IMR-90 (cell line): Measurements from ENCODE around the gene LBP. TPM values are rescaled to one million over a fixed set of nuclear protein-coding genes. Genes with fewer than 3 reads are reported as not detected.

Experiments
- ATAC-seq: fragments of 200-7000 bp; cut with Tn5 transposase; 2 replicates; pipeline ENCODE4 v1.9.1; 2020; ENCODE audit warnings: low read depth, mild to moderate bottlenecking, moderate library complexity
- BruUV-seq: library from RNA; stranded (reverse); fragments of 400-500 nt; replicated peaks from 2 replicates; lab custom pipeline; 2021; lab: Mats Ljungman, UMichigan
- CTCF ChIA-PET: fragments of 300-600 bp; formaldehyde crosslinking; extraction: SDS; loops from one replicate; lab custom pipeline; 2021; ENCODE audit warnings: antibody characterized with exemption; lab: Yijun Ruan, JAX
- POLR2A ChIA-PET: fragments of 300-600 bp; sonication (Branson Sonifier 250); formaldehyde crosslinking; loops from one replicate; lab custom pipeline; 2022; ENCODE audit warnings: antibody characterized with exemption; ENCODE audit not compliant: unreplicated experiment; lab: Charles Lee
- DNase-seq: peaks from one replicate; pipeline ENCODE4 v3.0.0; 2013
- H2AFZ ChIP-seq: replicated peaks from 2 replicates; pipeline ENCODE3; 2013; ENCODE audit warnings: low read length, mild to moderate bottlenecking; ENCODE audit not compliant: poor library complexity
- H2AK5ac ChIP-seq: 2 replicates; pipeline ENCODE4 v1.6.1; 2013; ENCODE audit warnings: low read depth, low read length, inconsistent platforms
- H2AK9ac ChIP-seq: replicated peaks from 2 replicates; pipeline ENCODE3; 2013; ENCODE audit warnings: mild to moderate bottlenecking, low read depth, low read length, moderate library complexity; ENCODE audit not compliant: poor library complexity
- H2BK120ac ChIP-seq: 2 replicates; pipeline ENCODE4 v1.6.1; 2013; ENCODE audit warnings: low read depth, low read length, inconsistent platforms
- H2BK15ac ChIP-seq: 3 replicates; pipeline ENCODE4 v1.6.1; 2013; ENCODE audit warnings: low read depth, low read length, inconsistent platforms
- H2BK20ac ChIP-seq: 2 replicates; pipeline ENCODE4 v1.6.1; 2013; ENCODE audit warnings: low read depth, mild to moderate bottlenecking, inconsistent platforms, low read length, moderate library complexity
- H2BK5ac ChIP-seq: 2 replicates; pipeline ENCODE4 v1.6.1; 2013; ENCODE audit warnings: mild to moderate bottlenecking, low read depth, low read length, inconsistent platforms; ENCODE audit not compliant: poor library complexity, severe bottlenecking
- H3K14ac ChIP-seq: replicated peaks from 2 replicates; pipeline ENCODE4 v1.6.1; 2013; ENCODE audit warnings: low read depth, low read length, inconsistent platforms
- H3K18ac ChIP-seq: 2 replicates; pipeline ENCODE4 v1.6.1; 2013; ENCODE audit warnings: low read depth, low read length, control low read depth
- H3K23ac ChIP-seq: 2 replicates; pipeline ENCODE4 v1.6.1; 2013; ENCODE audit warnings: low read depth, low read length, inconsistent platforms
- H3K27ac ChIP-seq: 2 replicates; pipeline ENCODE4 v1.5.1; 2013; ENCODE audit warnings: mild to moderate bottlenecking, control low read depth, low read length; ENCODE audit not compliant: insufficient read depth
- H3K27me3 ChIP-seq: 2 replicates; pipeline ENCODE4 v1.6.1; 2013; ENCODE audit warnings: low read length; ENCODE audit not compliant: control insufficient read depth, insufficient read depth
- H3K36me3 ChIP-seq: 2 replicates; pipeline ENCODE4 v1.6.1; 2013; ENCODE audit warnings: low read length, mixed read lengths; ENCODE audit not compliant: control insufficient read depth, insufficient read depth
- H3K4ac ChIP-seq: 2 replicates; pipeline ENCODE4 v1.6.1; 2013; ENCODE audit warnings: low read depth, low read length, inconsistent platforms
- H3K4me1 ChIP-seq: 2 replicates; pipeline ENCODE4 v1.6.1; 2013; ENCODE audit warnings: low read length, mixed read lengths; ENCODE audit not compliant: control insufficient read depth, insufficient read depth
- H3K4me2 ChIP-seq: 2 replicates; pipeline ENCODE4 v1.6.1; 2013; ENCODE audit warnings: low read depth, mild to moderate bottlenecking, control low read depth, low read length, moderate library complexity
- H3K4me3 ChIP-seq: 2 replicates; pipeline ENCODE4 v1.5.1; 2013; ENCODE audit warnings: low read depth, mild to moderate bottlenecking, control low read depth, low read length, moderate library complexity; ENCODE audit not compliant: insufficient read depth
- H3K56ac ChIP-seq: 2 replicates; pipeline ENCODE4 v1.6.1; 2013; ENCODE audit warnings: low read length, inconsistent platforms; ENCODE audit not compliant: insufficient read depth; ENCODE audit errors: extremely low read depth
- H3K79me1 ChIP-seq, 2 experiments: 2 replicates each; pipeline ENCODE4 v1.6.1; 2013; ENCODE audit warnings: low read length in 2 of 2, inconsistent platforms in 1 of 2, low read depth in 1 of 2
- H3K9ac ChIP-seq: 2 replicates; pipeline ENCODE4 v1.6.1; 2013; ENCODE audit warnings: low read depth, low read length, control low read depth
- H3K9me1 ChIP-seq: 2 replicates; pipeline ENCODE4 v1.6.1; 2013; ENCODE audit warnings: low read length, inconsistent platforms; ENCODE audit not compliant: insufficient read depth
- H3K9me3 ChIP-seq: 2 replicates; pipeline ENCODE4 v1.6.1; 2013; ENCODE audit warnings: low read length; ENCODE audit not compliant: control insufficient read depth, insufficient read depth
- H4K20me1 ChIP-seq: 2 replicates; pipeline ENCODE4 v1.6.1; 2013; ENCODE audit warnings: low read length, inconsistent platforms; ENCODE audit not compliant: insufficient read depth
- H4K5ac ChIP-seq: 2 replicates; pipeline ENCODE4 v1.6.1; 2013; ENCODE audit warnings: mild to moderate bottlenecking, low read depth, low read length, control low read depth
- H4K8ac ChIP-seq, 2 experiments: 2 replicates each; pipeline ENCODE4 v1.6.1; 2013; ENCODE audit warnings: low read depth in 2 of 2, low read length in 2 of 2, control low read depth in 1 of 2, inconsistent platforms in 1 of 2
- H4K91ac ChIP-seq: 2 replicates; pipeline ENCODE4 v1.6.1; 2013; ENCODE audit warnings: low read depth, low read length, inconsistent platforms; ENCODE audit not compliant: insufficient read depth
- BHLHE40 ChIP-seq: fragments of 150-350 bp; IDR thresholded peaks from 2 replicates; pipeline ENCODE4 v1.6.1; 2016; ENCODE audit warnings: mild to moderate bottlenecking, low read depth, low read length
- MAZ ChIP-seq: IDR thresholded peaks from 2 replicates; pipeline ENCODE4 v1.6.1; 2012; ENCODE audit warnings: low read depth, mild to moderate bottlenecking, low read length, improper control_type of control experiment, moderate library complexity, borderline replicate concordance
- NFE2L2 ChIP-seq: fragments of 150-350 bp; IDR thresholded peaks from 2 replicates; pipeline ENCODE4 v1.6.1; 2016; ENCODE audit warnings: low read depth, mild to moderate bottlenecking, low read length
- SMC3 ChIP-seq: fragments of 150-350 bp; IDR thresholded peaks from 2 replicates; pipeline ENCODE4 v1.6.1; 2016; ENCODE audit warnings: low read depth, mild to moderate bottlenecking, antibody characterized with exemption, low read length, moderate library complexity
- USF2 ChIP-seq: fragments of 150-350 bp; IDR thresholded peaks from 2 replicates; pipeline ENCODE4 v1.6.1; 2017; ENCODE audit warnings: mild to moderate bottlenecking, antibody characterized with exemption, low read length, low read depth
- WGBS, 2 experiments: methylation state at CpG; one replicate each; pipeline versions ENCODE4 v1.1.5 to v1.1.7; 2013; ENCODE audit warnings: missing lambda C conversion rate in 2 of 2; ENCODE audit not compliant: insufficient read length in 1 of 2; ENCODE audit errors: extremely low coverage in 2 of 2; 5-methylcytosine and 5-hydroxymethylcytosine counted together
- dilution Hi-C: fragments of 300-500 bp; cut with HindIII; formaldehyde crosslinking; loops from one replicate; pipeline ENCODE4 v1.14.3; 2018; ENCODE audit warnings: low sequenced_read_pairs; ENCODE audit not compliant: unreplicated experiment
- in situ Hi-C: fragments of 300-500 bp; cut with MboI; formaldehyde crosslinking; loops from 3 replicates; pipeline ENCODE4 v1.14.3; 2019; ENCODE audit warnings: low sequenced_read_pairs, inconsistent platforms, mixed read lengths
- intact Hi-C: fragments of 100-400 bp; cut with micrococcal nuclease; formaldehyde crosslinking; loops from 2 replicates; pipeline ENCODE4 v1.10.0; 2022
- polyA plus RNA-seq, 3 experiments: library from polyadenylated mRNA; depleted of rRNA; stranded (reverse); fragments of >200 nt; gene quantifications; 2 replicates each; pipeline ENCODE4 v1.2.3, GENCODE V29; 2012; ENCODE audit warnings: low replicate concordance in 1 of 3
- total RNA-seq: library from RNA; depleted of rRNA; stranded (reverse); fragments of >200 nt; gene quantifications from 2 replicates; pipeline ENCODE4 v1.2.3, GENCODE V29; 2012

The LBP gene
- total and polyA plus RNA-seq, 2 of the 4 experiments (the other 2 are of a cell fraction), result not detected

DNA sequence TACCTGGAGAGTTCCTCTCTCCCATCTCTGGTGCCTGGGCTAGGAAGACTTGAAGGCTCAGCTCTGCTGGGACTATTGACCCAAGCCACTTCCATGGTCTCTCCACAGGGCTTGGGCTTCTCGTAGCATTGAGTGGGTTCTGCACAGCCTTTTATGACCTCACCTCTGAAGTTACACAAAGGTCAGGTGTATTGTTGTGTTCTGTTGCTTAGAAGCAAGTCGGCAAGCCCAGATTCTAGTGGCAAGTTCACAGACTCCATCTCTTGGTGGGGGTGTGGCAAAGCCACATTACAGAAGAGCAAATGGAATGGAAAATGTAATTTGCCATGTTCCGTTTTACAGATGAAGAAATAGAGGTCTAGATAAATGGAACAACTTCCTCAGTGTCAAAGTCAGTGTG, 28.9 kb upstream of the LBP start:
- intact Hi-C loops, result no loop called here
- in situ Hi-C loops, result no loop called here

More for the DNA sequence above, 28.9 kb upstream of the LBP start:
- Histone ChIP-seq H4K8ac (no peak overlapping the region), H4K5ac (no peak overlapping the region), H3K79me1 (no peaks in the 10 kb centered on the region), H3K4me2 (no peak overlapping the region), H3K4ac (no peak overlapping the region), H3K36me3 (no peaks in the 10 kb centered on the region), H3K9ac (no peak overlapping the region), H3K4me1 (no peaks in the 10 kb centered on the region), H3K23ac (no peak overlapping the region), H2AK9ac (no peak overlapping the region), H3K56ac (no peak overlapping the region), H3K9me1 (no peaks in the 10 kb centered on the region), H4K20me1 (no peaks in the 10 kb centered on the region), H3K27ac (no peak overlapping the region), H2AFZ (no peak overlapping the region), H2BK5ac (no peak overlapping the region), H2BK20ac (no peak overlapping the region), H3K18ac (no peak overlapping the region), H2BK120ac (no peak overlapping the region), H3K9me3 (no peaks in the 10 kb centered on the region), H3K14ac (no peak overlapping the region), H2AK5ac (no peak overlapping the region), H2BK15ac (no peak overlapping the region), H4K91ac (no peak overlapping the region), H3K4me3 (no peak overlapping the region), H3K27me3 (peaks cover 25% of the 10 kb centered on the region)
- no peak for ATAC-seq
- WGBS, 2 experiments, result 80% methylated on average over 2 of the region's 3 CpGs; no CpG with 5 or more reads in 1 of the 2 experiments
- TF ChIP-seq MAZ, result no peak
- no peak for TF ChIP-seq SMC3
- no peak for TF ChIP-seq USF2
- no peak for TF ChIP-seq NFE2L2
- TF ChIP-seq BHLHE40, result no peak
- ChIA-PET CTCF (interaction anchor here (0.7 kb wide), 1 partner anchor 74 kb away, joined by 3 read pairs; no protein-coding TSS in a partner anchor), POLR2A (no interaction called here)
- dilution Hi-C loops, result no loop called here
- no TSS peak for BruUV-seq
- no peak for DNase-seq
